ENCODE measurements around the gene TES. TPM values are rescaled to one million over a fixed set of nuclear protein-coding genes. Genes with fewer than 3 reads are reported as not detected.

Gene TES
- total and polyA plus RNA-seq, 2 experiments from 2014 or later, result 37.3 to 38.3 TPM

- Histone ChIP-seq H3K27me3 (ENCODE audit: insufficient read depth) (no peaks in the 10 kb centered on the region), H3K4me2 (no peak overlapping the region), H3K4me3 (no peak overlapping the region), H3K9me2 (ENCODE audit: insufficient read depth) (peaks cover 14% of the 10 kb centered on the region), H3K27ac (ENCODE audit: low read depth) (no peak overlapping the region), H2AFZ (no peak overlapping the region), H3F3A (replicated peaks; ENCODE audit: low read depth) (no peaks in the 10 kb centered on the region), H3K4me1 (ENCODE audit: insufficient read depth) (peaks cover 18% of the 10 kb centered on the region), H4K20me1 (replicated peaks; ENCODE audit: insufficient read depth) (no peaks in the 10 kb centered on the region), H3K79me2 (replicated peaks; ENCODE audit: insufficient read depth) (no peaks in the 10 kb centered on the region), H3K36me3 (ENCODE audit: insufficient read depth) (no peaks in the 10 kb centered on the region)
- ATAC-seq (no peak), DNase-seq (ENCODE audit: low spot score) (peak; percentile 57)
- Mint-ChIP-seq H3K4me1 (peaks cover 14% of the 10 kb centered on the region), H3K27me3 (ENCODE audit: insufficient read depth, low read depth, poor library complexity) (no peaks in the 10 kb centered on the region), H3K9me3 (no peaks in the 10 kb centered on the region; the same call in 2 of the 3 replicates), H3K27ac (no peak overlapping the region; the same call in 1 of the 2 replicates), H3K4me3 (no peak overlapping the region), H3K36me3 (ENCODE audit: low read depth) (no peaks in the 10 kb centered on the region)
- TF ChIP-seq ZNF114 (CRISPR knock-in tag; IDR thresholded peaks at IDR 0.05) (no peak), CTCF (conservative IDR thresholded peaks at IDR 0.05; ENCODE audit: low read depth in 2 of 2) (peak; percentile 37 to 49)
Measured at GRCh38 chr7:116162992-116163391, 47.3 kb upstream of the TES start.

- H3K27me3 Mint-ChIP-seq (ENCODE audit: insufficient read depth, low read depth, poor library complexity), result no peaks in the 10 kb centered on the region
- Histone ChIP-seq H3K9me2 (ENCODE audit: insufficient read depth) (peaks cover 14% of the 10 kb centered on the region), H3K27ac (ENCODE audit: low read depth) (no peak overlapping the region), H3K4me1 (ENCODE audit: insufficient read depth) (peaks cover 18% of the 10 kb centered on the region), H3K4me2 (no peak overlapping the region), H3F3A (replicated peaks; ENCODE audit: low read depth) (no peaks in the 10 kb centered on the region), H4K20me1 (replicated peaks; ENCODE audit: insufficient read depth) (no peaks in the 10 kb centered on the region), H3K27me3 (ENCODE audit: insufficient read depth) (no peaks in the 10 kb centered on the region), H3K36me3 (ENCODE audit: insufficient read depth) (no peaks in the 10 kb centered on the region), H3K4me3 (no peak overlapping the region), H3K79me2 (replicated peaks; ENCODE audit: insufficient read depth) (no peaks in the 10 kb centered on the region), H2AFZ (no peak overlapping the region)
- H3K4me1 Mint-ChIP-seq, result peaks cover 14% of the 10 kb centered on the region
- DNase-seq (ENCODE audit: low spot score) (no peak), ATAC-seq (no peak)
- no peaks in the 10 kb centered on the region; the same call in 2 of the 3 replicates for H3K9me3 Mint-ChIP-seq
- no peak overlapping the region for H3K27ac Mint-ChIP-seq
- no peaks in the 10 kb centered on the region for H3K36me3 Mint-ChIP-seq (ENCODE audit: low read depth)
- no peak overlapping the region for H3K4me3 Mint-ChIP-seq
- TF ChIP-seq JUNB (IDR thresholded peaks at IDR 0.05; ENCODE audit: unreplicated experiment), result no peak
- no peak for TF ChIP-seq CREB1 (CRISPR knock-in tag; IDR thresholded peaks at IDR 0.05; ENCODE audit: low read depth)
- no peak for TF ChIP-seq EZH2phosphoT487 (IDR thresholded peaks at IDR 0.05; ENCODE audit: unreplicated experiment)
- no peak for TF ChIP-seq ZNF462 (CRISPR knock-in tag; IDR thresholded peaks at IDR 0.05)
- no peak for TF ChIP-seq NANOG (IDR thresholded peaks at IDR 0.05; ENCODE audit: borderline replicate concordance)
- no peak for TF ChIP-seq EZH2 (IDR thresholded peaks at IDR 0.05; ENCODE audit: low read depth, unreplicated experiment)
- TF ChIP-seq POLR2AphosphoS5 (IDR thresholded peaks at IDR 0.05; ENCODE audit: low read depth), result no peak
- no peak for TF ChIP-seq ZNF331 (CRISPR knock-in tag; IDR thresholded peaks at IDR 0.05; ENCODE audit: low read depth)
Measured at GRCh38 chr7:116164552-116165306, 45.6 kb upstream of the TES start.
